ENCODE measurements around the gene FERMT1. TPM values are rescaled to one million over a fixed set of nuclear protein-coding genes. Genes with fewer than 3 reads are reported as not detected.
"Not testable (repeated sequence)": the region's sequence is repeated elsewhere in the genome, so short reads cannot be mapped to it uniquely, and the experiment has no call there.

Gene FERMT1
- total RNA-seq, 2 donors from 2014 or later, result 0.13 to 0.48 TPM

DNA sequence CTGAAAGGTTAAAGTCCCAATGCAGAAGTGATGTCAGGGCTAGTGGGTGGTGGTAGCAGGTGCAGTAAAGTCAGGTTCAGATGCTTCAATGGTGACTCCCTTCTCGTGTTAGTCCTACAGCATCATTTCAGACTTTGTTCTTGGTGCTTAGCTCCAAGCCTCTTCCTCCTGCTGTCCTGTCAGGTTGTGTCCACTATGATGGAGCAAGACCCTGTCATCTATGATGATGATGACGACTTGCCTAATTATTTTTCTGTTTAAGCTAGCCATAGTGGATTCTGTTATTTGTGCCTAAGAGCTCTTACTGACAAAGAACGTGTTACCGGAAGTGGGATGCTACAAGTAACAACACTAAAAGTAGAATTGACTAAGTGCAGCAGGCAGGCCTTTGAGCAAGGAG lies 5.0 kb upstream of the FERMT1 start:
- no peak for ATAC-seq (replicated peaks)
- H3K4me1 Mint-ChIP-seq, result no peaks in the 10 kb centered on the region
- H3K27me3 Mint-ChIP-seq, result peaks cover 38% of the 10 kb centered on the region
- no peaks in the 10 kb centered on the region for H3K36me3 Mint-ChIP-seq (ENCODE audit: low read depth)
- no peaks in the 10 kb centered on the region for H3K9me3 Mint-ChIP-seq
- H3K27ac Mint-ChIP-seq, result no peak overlapping the region
- H3K4me3 Mint-ChIP-seq, result no peak overlapping the region

DNA sequence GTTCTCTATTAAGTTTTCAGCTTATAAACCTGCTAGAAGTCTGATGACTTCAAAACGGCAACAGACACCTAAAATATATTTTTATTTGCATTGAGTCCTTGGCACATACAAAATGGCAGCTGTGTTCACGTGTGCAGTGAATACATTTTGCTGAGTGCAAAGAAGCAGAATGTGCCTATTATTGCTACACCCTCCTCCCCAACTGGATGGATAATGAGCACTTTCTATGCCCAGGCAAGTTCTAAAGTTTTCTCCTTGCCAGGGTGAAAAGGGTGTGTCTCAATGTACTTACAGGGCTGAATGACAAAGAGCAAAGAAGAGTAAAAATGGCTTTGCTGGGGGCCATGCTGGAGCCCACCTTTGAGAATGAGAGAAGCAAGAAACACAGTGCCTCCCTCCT lies 4.0 kb upstream of the FERMT1 start:
- Mint-ChIP-seq H3K4me3 (no peak overlapping the region), H3K27ac (no peak overlapping the region)

DNA sequence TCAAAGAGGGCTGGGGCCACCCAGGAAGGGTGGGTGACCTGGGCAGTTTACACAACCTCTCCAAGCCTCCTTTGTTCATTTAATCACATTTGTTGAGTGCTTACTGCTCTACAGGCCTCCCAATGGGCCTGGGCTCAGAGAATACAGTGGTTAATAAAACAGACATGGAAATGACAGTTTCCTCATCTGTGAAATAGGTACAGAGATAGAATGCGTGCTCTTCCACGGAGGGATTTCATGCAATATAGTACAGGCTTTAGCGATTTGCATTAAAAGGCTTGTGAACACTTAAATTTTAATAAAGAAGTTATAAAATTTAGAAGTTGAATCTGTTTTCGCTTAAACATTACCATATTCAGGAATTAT lies 802 bp upstream of the FERMT1 start:
- H3K36me3 Mint-ChIP-seq (ENCODE audit: low read depth), result no peaks in the 10 kb centered on the region
- H3K27me3 Mint-ChIP-seq, result peaks cover 46% of the 10 kb centered on the region
- no peak overlapping the region for H3K27ac Mint-ChIP-seq
- peak overlapping the region; percentile 33 for H3K4me3 Mint-ChIP-seq
- H3K4me1 Mint-ChIP-seq, result no peaks in the 10 kb centered on the region
- no peaks in the 10 kb centered on the region for H3K9me3 Mint-ChIP-seq
- ATAC-seq (replicated peaks), result no peak

More for the DNA sequence above, 4.0 kb upstream of the FERMT1 start:
- no peak for ATAC-seq (replicated peaks)
- H3K4me1 Mint-ChIP-seq, result no peaks in the 10 kb centered on the region
- no peaks in the 10 kb centered on the region for H3K36me3 Mint-ChIP-seq (ENCODE audit: low read depth)
- peaks cover 41% of the 10 kb centered on the region for H3K27me3 Mint-ChIP-seq
- no peaks in the 10 kb centered on the region for H3K9me3 Mint-ChIP-seq

DNA sequence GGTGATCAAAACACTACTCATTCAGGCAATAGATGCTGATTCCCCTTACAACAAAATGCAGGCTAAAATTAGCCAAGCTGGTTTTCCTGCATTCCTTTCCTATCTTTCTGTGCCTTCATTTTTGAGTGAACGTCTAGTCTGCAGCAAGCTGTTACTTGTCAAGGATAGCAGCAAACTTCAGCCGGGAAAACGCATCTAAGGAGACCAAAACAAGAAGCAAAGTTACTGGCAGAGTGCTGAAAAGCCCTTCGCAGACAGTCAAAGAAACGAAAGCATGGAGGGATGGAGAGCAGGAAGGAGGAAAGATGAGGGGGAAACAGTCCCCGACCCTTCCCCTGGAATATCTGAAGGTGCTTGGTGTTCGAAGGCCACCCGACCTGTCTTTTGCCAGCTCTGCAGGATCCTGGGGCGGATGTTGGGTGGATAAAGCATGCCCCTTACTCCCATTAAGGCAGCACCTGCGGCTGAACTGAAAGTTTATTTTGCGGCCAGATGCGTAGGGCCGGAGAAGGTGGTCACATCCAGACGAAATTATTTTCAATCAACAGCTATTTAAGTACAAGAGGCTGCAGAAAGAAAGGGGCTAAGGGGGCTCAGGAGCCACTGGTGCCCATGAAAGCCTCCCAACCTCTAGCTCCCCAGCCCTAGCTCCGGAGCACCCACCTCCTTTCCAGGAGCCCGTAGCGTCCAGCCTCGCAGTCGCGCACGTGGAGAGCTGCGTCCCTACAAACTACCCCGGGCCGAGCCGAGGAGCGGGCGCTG lies 538 bp downstream of the FERMT1 start:
- Mint-ChIP-seq H3K27me3 (peaks cover 42% of the 10 kb centered on the region), H3K4me1 (no peaks in the 10 kb centered on the region), H3K27ac (no peak overlapping the region), H3K4me3 (peak overlapping the region; percentile 32), H3K9me3 (no peaks in the 10 kb centered on the region), H3K36me3 (ENCODE audit: low read depth) (no peaks in the 10 kb centered on the region)
- no peak for ATAC-seq (replicated peaks)

DNA sequence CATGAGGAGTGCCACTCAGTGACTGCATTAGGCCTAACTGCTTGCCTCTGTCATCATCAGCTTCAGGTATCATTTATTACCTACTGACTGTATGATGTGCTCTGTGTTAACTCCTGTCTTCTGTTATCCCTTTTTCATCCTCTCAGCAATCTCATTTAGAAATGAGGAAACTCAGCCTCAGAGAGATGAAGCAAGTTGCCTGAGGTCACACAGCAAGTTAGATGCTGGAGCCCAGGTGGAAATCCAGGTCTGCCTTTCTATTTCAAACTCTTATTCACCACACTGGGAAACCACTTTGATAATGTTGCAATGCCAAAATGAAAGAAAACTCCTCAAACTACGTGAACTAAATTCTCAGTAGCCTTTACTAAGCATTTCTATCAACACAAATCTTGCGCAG lies 1.3 kb downstream of the FERMT1 start:
- Mint-ChIP-seq H3K36me3 (ENCODE audit: low read depth) (no peaks in the 10 kb centered on the region), H3K27me3 (peaks cover 42% of the 10 kb centered on the region), H3K9me3 (no peaks in the 10 kb centered on the region), H3K4me1 (no peaks in the 10 kb centered on the region), H3K27ac (no peak overlapping the region), H3K4me3 (no peak overlapping the region)
- no peak for ATAC-seq (replicated peaks)

DNA sequence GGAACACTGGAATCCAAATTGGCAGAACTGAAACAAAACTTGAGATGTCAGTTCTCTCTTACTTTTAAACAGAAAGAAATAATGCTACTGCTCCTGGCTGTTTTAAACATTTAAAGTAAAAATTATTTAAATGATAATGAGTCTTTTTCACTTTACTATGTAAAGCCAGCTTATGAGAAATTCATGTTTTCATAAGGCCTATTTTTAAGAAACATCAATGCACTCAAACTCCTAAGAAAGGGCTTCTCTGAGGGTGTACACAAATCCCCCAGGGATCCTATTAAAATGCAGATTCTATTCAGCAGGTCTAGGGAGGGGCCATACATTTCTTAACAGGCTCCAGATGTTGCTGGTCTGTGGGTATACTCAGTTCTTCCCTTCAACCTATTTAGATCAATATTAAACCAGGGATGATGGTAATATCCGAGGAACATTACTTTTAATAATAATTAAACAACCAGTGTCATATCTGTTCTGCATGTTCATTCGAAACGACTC lies 2.3 kb downstream of the FERMT1 start:
- Mint-ChIP-seq H3K36me3 (ENCODE audit: low read depth) (no peaks in the 10 kb centered on the region), H3K9me3 (no peaks in the 10 kb centered on the region), H3K27me3 (peaks cover 42% of the 10 kb centered on the region), H3K4me3 (no peak overlapping the region), H3K4me1 (no peaks in the 10 kb centered on the region), H3K27ac (no peak overlapping the region)
- no peak for ATAC-seq (replicated peaks)

DNA sequence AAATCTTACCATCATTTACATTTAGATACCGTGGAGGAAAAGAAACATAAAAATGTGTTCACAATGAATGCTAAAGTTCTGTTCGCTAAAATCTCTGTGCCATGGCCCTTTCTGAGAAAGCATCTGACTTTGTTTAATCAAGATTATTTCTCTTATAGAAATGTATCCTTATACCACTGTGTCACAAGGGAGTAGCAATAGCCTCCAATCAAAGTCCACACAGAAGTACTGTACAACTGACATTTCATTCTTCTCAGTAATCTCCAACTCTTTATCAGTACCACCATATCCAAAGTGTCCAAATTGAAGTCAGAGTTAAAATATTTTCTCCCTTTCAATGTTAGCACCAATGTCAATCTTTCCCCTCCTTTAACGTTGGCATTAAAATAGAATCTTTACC lies 6.1 kb downstream of the FERMT1 start:
- H3K9me3 Mint-ChIP-seq, result peaks cover 11% of the 10 kb centered on the region
- no peaks in the 10 kb centered on the region for H3K4me1 Mint-ChIP-seq
- no peaks in the 10 kb centered on the region for H3K36me3 Mint-ChIP-seq (ENCODE audit: low read depth)
- peaks cover 22% of the 10 kb centered on the region for H3K27me3 Mint-ChIP-seq
- no peak for ATAC-seq (replicated peaks)
- no peak overlapping the region for H3K27ac Mint-ChIP-seq
- no peak overlapping the region for H3K4me3 Mint-ChIP-seq

DNA sequence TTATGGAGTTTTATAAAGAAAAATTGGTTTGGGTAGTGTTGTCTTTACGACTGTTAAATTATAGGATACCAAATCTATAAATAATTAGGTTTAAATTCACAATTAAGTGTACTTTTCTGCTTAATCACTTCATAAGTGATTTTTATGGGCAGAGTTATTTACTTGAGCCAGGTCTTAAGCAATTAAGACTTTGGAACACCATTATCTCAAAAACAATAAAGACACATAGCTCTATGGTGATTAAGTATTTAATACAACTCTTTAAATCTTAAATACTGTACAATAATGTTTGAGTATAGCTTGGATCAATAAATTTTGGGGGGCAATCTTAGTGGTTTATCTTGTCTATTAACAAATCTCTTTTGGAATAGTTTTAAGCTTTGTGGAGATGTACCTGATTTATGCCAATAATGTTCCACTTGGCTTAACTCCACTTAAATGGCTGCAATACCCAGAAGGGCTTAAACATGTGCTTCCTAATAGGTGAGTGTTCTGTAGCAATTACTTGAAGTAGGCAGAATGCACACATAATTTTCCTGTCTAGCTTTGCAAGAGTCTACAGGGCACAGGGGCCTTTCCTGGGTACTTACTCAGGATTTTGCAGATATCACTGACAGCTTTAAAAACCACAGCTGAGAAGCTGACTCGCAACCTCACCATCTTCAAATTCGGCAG lies 7.5 kb downstream of the FERMT1 start:
- H3K4me3 Mint-ChIP-seq, result no peak overlapping the region
- no peaks in the 10 kb centered on the region for H3K36me3 Mint-ChIP-seq (ENCODE audit: low read depth)
- H3K9me3 Mint-ChIP-seq, result peaks cover 11% of the 10 kb centered on the region
- no peak for ATAC-seq (replicated peaks)
- H3K27me3 Mint-ChIP-seq, result peaks cover 19% of the 10 kb centered on the region
- no peak overlapping the region for H3K27ac Mint-ChIP-seq
- no peaks in the 10 kb centered on the region for H3K4me1 Mint-ChIP-seq

DNA sequence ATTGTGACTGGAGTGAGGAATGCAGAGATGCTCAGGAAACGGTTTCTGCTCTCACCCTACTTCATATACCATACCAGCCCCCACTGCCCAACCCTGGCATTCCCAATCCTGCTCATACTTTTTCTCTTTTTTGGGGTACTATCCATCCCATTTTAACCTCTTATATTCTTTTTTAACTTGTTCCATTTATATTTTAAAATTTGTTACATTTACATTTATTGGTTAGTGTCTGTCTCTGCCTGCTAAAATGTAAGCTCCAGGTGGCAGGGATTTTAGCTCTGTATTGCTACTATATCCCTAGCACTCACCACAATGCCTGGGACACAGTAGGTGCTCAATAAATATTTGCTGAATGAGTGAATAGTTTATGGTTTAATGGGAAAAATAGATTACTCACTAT lies 8.1 kb downstream of the FERMT1 start:
- Mint-ChIP-seq H3K4me1 (no peaks in the 10 kb centered on the region), H3K36me3 (ENCODE audit: low read depth) (no peaks in the 10 kb centered on the region), H3K27ac (no peak overlapping the region), H3K27me3 (peaks cover 21% of the 10 kb centered on the region), H3K4me3 (no peak overlapping the region), H3K9me3 (peaks cover 11% of the 10 kb centered on the region)
- ATAC-seq (replicated peaks), result no peak

DNA sequence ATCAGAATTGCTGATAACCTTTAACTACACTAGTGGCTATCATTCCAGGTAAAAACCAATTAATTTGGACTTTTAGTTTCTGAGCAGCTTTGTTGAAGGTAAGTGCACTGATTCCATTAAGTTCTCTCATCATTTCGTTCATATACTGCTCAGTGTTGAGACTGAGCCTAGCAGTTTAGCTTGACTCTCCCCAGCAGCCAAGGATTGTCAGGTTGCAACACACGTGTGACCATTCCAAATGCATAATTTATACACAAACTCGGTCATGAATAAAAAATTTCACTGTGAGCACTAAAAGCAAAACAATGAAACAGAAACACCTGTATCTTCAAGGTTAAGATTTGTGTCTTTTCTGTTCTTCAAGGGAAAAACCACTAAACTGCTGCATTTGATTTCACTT lies 8.9 kb downstream of the FERMT1 start:
- Mint-ChIP-seq H3K27me3 (peaks cover 19% of the 10 kb centered on the region), H3K4me1 (no peaks in the 10 kb centered on the region), H3K9me3 (peaks cover 11% of the 10 kb centered on the region), H3K27ac (no peak overlapping the region), H3K4me3 (no peak overlapping the region), H3K36me3 (ENCODE audit: low read depth) (no peaks in the 10 kb centered on the region)
- no peak for ATAC-seq (replicated peaks)

DNA sequence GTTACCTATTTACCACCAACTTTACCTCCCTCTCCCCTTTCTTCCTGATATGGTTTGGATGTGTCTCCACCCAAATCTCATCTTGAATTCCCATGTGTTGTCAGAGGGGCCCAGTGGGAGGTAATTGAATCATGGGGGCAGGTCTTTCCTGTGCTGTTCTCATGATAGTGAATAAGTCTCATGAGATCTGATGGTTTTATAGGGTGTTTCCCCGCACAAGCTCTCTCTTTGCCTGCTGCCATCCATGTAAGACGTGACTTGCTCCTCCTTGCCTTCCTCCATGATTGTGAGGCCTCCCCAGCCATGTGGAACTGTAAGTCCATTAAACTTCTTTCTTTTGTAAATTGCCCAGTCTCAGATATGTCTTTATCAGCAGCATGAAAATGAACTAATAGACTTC lies 9.9 kb downstream of the FERMT1 start:
- H3K27me3 Mint-ChIP-seq, result peaks cover 20% of the 10 kb centered on the region
- not testable (repeated sequence) for H3K4me1 Mint-ChIP-seq; H3K4me3 Mint-ChIP-seq; ATAC-seq (replicated peaks); H3K36me3 Mint-ChIP-seq (ENCODE audit: low read depth); H3K27ac Mint-ChIP-seq
- peaks cover 11% of the 10 kb centered on the region for H3K9me3 Mint-ChIP-seq

DNA sequence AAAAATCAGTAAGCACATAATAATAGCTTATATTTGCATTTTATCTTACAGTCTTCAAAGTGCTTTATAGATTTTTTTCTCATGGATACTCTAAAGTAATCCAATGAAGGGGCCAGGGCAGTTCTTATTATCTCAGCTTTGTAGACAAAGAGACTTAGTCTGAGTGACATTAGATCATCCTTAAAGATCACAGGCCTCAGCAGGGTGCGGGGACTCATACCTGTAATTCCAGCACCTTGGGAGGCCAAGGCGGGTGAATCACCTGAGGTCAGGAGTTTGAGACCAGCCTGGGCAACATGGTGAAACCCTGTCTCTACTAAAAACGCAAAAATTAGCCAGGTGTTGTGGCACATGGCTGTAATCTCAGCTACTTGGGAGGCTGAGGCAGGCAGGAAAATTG lies 14.5 kb downstream of the FERMT1 start:
- Mint-ChIP-seq H3K9me3 (peaks cover 5% of the 10 kb centered on the region), H3K4me1 (no peaks in the 10 kb centered on the region), H3K27ac (no peak overlapping the region), H3K4me3 (no peak overlapping the region), H3K36me3 (ENCODE audit: low read depth) (no peaks in the 10 kb centered on the region), H3K27me3 (peaks cover 28% of the 10 kb centered on the region)
- no peak for ATAC-seq (replicated peaks)

DNA sequence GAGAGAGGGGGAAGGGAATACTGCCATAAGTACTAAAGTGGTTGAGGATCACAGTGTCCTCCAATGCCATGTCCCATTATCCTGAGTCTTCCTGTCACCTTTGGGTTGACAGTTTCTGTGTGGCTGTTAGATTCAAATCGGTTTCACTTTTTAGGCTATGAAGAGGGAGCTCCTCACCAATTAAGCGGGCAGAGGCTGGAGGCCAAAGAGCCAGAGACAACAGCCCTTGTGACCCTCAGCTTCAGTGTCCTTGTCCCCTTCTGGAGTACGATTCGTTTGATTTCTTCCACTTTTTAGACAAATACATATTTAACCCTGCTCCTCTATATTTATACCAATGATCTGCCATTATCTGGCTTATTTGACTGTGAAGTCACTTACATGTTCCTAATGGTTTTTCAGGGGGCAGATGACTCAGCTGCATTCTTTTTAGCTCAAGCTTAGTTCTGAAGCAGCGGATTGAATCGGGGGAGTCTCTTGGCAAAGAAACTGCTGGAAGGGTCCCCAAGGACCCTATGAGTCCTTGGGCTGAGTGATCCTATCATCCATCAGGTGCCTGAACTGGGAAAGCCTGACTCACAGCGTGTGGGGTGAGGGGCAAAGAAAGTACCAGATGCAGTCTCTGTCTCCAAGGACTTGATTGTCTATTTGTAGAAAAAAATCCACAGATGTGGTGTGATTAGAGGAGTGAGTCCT lies 18.2 kb downstream of the FERMT1 start:
- Mint-ChIP-seq H3K27me3 (peaks cover 24% of the 10 kb centered on the region), H3K36me3 (ENCODE audit: low read depth) (no peaks in the 10 kb centered on the region), H3K4me1 (no peaks in the 10 kb centered on the region), H3K9me3 (no peaks in the 10 kb centered on the region), H3K4me3 (no peak overlapping the region), H3K27ac (no peak overlapping the region)
- ATAC-seq (replicated peaks), result no peak

DNA sequence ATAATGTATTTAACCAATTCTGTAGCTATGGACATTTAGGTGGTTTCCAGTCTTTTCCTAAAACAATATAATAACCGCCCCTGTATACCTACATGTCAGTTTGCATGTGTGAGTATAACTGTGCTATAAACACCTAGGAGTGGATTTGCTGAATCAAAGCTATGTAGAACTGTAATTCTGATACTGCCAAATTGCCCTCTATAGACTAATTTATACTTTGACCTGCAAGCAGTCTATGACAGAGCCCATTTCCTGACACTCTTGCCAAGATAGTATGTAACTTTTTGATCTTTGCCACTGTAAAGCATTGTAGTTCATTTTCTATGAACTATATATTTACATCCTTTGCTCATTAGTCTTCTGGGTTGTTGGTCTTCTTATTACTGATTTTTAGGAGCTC lies 19.5 kb downstream of the FERMT1 start:
- Mint-ChIP-seq H3K9me3 (no peaks in the 10 kb centered on the region), H3K27ac (no peak overlapping the region), H3K36me3 (ENCODE audit: low read depth) (no peaks in the 10 kb centered on the region), H3K27me3 (peaks cover 18% of the 10 kb centered on the region), H3K4me3 (no peak overlapping the region), H3K4me1 (no peaks in the 10 kb centered on the region)
- no peak for ATAC-seq (replicated peaks)

DNA sequence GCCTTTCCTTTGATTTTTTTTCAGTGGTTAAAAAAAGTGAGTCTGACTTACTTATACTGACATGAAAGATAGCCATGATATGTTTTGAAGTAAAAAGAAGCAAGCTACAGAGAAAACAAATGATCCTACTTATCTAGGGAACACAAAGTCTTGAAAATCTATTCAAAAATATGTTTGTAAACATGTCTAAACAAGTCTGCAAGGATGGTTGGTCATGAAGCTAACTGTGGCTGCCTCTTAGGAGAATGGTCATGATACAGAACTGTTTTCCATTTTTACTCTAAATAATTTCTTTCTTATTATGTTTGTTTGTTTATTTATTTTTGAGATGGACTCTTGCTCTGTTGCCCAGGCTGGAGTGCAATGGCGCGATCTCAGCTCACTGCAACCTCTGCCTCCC lies 21.5 kb downstream of the FERMT1 start:
- H3K9me3 Mint-ChIP-seq, result no peaks in the 10 kb centered on the region
- peaks cover 24% of the 10 kb centered on the region for H3K27me3 Mint-ChIP-seq
- no peak for ATAC-seq (replicated peaks)
- no peak overlapping the region for H3K4me3 Mint-ChIP-seq
- no peaks in the 10 kb centered on the region for H3K36me3 Mint-ChIP-seq (ENCODE audit: low read depth)
- H3K27ac Mint-ChIP-seq, result no peak overlapping the region
- H3K4me1 Mint-ChIP-seq, result no peaks in the 10 kb centered on the region
